ENCODE data around the gene DAB1.

Gene DAB1

DNA sequence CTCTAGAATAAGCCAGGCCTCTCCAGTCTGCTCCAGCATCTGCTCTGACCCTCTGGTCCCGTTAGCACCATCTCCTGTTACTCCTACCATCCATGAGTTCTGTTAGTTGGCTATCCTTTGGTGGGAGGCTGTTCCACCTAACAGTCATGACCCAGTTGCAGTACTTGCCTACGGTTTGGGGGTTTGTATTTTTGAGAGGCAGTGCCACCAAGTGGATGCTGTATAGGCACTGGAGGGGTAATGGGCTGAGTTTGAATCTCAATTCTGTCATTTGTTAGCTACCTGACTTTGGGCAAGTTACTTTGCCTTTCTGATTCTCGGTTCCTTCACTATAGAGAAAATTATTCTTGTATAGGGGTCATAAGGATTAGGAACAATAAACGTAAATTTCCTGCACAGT is 445.9 kb downstream of the DAB1 start:
- H3K27me3 ChIP-seq (ENCODE audit: control insufficient read depth, insufficient read depth, low read length) = no peaks in the 10 kb centered on the region
- no peak overlapping the region for H3K4me3 ChIP-seq (ENCODE audit: low read depth, low read length)
- no peak overlapping the region for H2AFZ ChIP-seq
- H3K4me2 ChIP-seq (ENCODE audit: low read length) = no peak overlapping the region
- H3K79me2 ChIP-seq = no peaks in the 10 kb centered on the region
- TF ChIP-seq, protein P1, sequence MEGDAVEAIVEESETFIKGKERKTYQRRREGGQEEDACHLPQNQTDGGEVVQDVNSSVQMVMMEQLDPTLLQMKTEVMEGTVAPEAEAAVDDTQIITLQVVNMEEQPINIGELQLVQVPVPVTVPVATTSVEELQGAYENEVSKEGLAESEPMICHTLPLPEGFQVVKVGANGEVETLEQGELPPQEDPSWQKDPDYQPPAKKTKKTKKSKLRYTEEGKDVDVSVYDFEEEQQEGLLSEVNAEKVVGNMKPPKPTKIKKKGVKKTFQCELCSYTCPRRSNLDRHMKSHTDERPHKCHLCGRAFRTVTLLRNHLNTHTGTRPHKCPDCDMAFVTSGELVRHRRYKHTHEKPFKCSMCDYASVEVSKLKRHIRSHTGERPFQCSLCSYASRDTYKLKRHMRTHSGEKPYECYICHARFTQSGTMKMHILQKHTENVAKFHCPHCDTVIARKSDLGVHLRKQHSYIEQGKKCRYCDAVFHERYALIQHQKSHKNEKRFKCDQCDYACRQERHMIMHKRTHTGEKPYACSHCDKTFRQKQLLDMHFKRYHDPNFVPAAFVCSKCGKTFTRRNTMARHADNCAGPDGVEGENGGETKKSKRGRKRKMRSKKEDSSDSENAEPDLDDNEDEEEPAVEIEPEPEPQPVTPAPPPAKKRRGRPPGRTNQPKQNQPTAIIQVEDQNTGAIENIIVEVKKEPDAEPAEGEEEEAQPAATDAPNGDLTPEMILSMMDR (IDR thresholded peaks at IDR 0.05) = no peak
- H3K27ac ChIP-seq = no peak overlapping the region
- no peaks in the 10 kb centered on the region for H3K36me3 ChIP-seq (ENCODE audit: control insufficient read depth, insufficient read depth, low read length)
- no peaks in the 10 kb centered on the region for H3K4me1 ChIP-seq
- H3K9me3 ChIP-seq (ENCODE audit: control insufficient read depth, low read length) = no peaks in the 10 kb centered on the region
- no peak overlapping the region for H3K9ac ChIP-seq

DNA sequence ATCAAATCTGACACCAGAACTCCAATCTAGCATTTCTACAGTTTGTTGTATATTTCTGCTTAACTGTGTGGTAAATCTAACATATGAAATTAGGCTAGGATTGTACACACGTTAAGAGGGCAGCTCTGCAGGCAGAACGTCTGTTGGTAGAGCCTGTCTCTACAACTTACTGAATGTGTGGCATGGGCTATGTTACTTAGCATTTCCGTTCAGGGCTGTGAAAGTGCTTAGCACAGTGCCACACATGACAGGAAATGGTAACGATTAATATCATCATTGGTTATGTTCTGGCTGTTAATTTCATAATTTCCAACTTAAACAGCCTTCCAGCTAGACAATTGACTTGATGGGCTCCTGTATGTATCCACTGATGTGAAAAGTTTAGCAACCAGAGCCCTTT is 448.4 kb downstream of the DAB1 start:
- no peak overlapping the region for H2AFZ ChIP-seq
- H3K9ac ChIP-seq = no peak overlapping the region
- no peak overlapping the region for H3K4me2 ChIP-seq (ENCODE audit: low read length)
- H3K27me3 ChIP-seq (ENCODE audit: control insufficient read depth, insufficient read depth, low read length) = no peaks in the 10 kb centered on the region
- no peaks in the 10 kb centered on the region for H3K9me3 ChIP-seq (ENCODE audit: control insufficient read depth, low read length)
- H3K4me3 ChIP-seq (ENCODE audit: low read depth, low read length) = no peak overlapping the region
- no peaks in the 10 kb centered on the region for H3K79me2 ChIP-seq
- no peaks in the 10 kb centered on the region for H3K36me3 ChIP-seq (ENCODE audit: control insufficient read depth, insufficient read depth, low read length)
- TF ChIP-seq, protein P1 (IDR thresholded peaks at IDR 0.05) = no peak
- H3K4me1 ChIP-seq = no peaks in the 10 kb centered on the region
- H3K27ac ChIP-seq = no peak overlapping the region

DNA sequence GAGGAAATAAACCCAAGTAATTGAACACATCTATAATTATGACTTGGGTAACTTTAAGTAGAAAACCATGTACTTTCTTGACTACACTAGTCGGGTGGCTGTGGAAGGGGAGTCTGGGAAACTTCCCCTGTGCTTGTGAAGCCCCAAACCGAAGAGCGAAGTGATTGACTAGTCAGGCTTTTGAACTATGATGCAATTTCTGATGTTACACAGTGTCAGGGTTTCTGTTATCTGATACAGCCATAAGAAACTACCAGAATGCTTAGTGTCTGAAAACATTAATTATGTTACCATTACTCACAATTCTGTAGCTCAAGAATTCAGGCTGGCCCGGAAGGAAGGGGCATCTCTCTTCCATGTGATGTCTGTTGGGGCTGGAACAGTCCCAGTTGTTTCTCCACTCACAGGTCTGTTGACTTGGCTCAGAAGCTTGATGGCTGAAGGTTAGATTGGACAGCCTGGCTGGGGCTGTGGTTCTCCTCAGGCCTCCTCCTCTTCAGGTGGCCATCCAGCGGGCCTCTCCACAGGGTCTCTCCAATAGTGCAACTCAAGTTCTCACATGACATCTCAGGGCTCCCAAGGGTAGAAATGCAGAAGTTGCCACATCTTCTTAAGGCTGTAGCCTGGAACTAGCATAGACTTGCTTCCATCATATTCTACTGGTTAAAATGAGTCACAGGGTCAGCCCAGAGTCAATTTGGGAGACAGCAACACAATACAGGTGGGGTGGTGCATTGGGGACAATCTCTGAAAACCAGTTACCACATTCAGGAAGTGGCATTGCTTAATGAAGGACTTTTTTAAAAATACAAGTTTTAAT is 449.7 kb downstream of the DAB1 start:
- Histone ChIP-seq H3K9ac (no peak overlapping the region), H3K27me3 (ENCODE audit: control insufficient read depth, insufficient read depth, low read length) (no peaks in the 10 kb centered on the region), H3K79me2 (no peaks in the 10 kb centered on the region), H3K9me3 (ENCODE audit: control insufficient read depth, low read length) (no peaks in the 10 kb centered on the region), H3K4me1 (no peaks in the 10 kb centered on the region), H3K27ac (no peak overlapping the region), H3K4me3 (ENCODE audit: low read depth, low read length) (no peak overlapping the region), H3K36me3 (ENCODE audit: control insufficient read depth, insufficient read depth, low read length) (no peaks in the 10 kb centered on the region), H2AFZ (no peak overlapping the region), H3K4me2 (ENCODE audit: low read length) (no peak overlapping the region)
- TF ChIP-seq, protein P1 (IDR thresholded peaks at IDR 0.05) = no peak

DNA sequence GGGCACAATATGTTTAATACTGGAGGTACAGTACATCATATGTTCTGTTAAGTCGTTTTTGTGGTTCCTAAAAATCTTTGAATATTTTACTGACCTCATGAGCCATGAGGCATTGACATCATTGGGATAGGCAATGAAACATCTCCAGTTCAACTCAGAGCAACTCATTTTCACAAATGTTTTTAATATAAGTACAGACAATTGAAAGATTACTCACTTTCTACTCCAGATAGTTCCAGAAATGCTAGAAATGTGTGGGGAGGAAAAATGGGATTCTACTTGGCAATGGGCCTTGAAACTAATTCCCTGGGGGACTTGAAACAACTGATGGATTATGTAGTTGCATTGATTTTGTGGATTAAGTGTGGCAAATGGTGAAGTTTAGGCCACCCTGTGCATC is 450.9 kb downstream of the DAB1 start:
- Histone ChIP-seq H3K4me1 (no peaks in the 10 kb centered on the region), H3K9me3 (ENCODE audit: control insufficient read depth, low read length) (no peaks in the 10 kb centered on the region), H2AFZ (no peak overlapping the region), H3K27ac (no peak overlapping the region), H3K79me2 (no peaks in the 10 kb centered on the region), H3K4me3 (ENCODE audit: low read depth, low read length) (no peak overlapping the region), H3K9ac (no peak overlapping the region), H3K4me2 (ENCODE audit: low read length) (no peak overlapping the region), H3K27me3 (ENCODE audit: control insufficient read depth, insufficient read depth, low read length) (no peaks in the 10 kb centered on the region), H3K36me3 (ENCODE audit: control insufficient read depth, insufficient read depth, low read length) (no peaks in the 10 kb centered on the region)
- TF ChIP-seq, protein P1 (IDR thresholded peaks at IDR 0.05) = no peak

DNA sequence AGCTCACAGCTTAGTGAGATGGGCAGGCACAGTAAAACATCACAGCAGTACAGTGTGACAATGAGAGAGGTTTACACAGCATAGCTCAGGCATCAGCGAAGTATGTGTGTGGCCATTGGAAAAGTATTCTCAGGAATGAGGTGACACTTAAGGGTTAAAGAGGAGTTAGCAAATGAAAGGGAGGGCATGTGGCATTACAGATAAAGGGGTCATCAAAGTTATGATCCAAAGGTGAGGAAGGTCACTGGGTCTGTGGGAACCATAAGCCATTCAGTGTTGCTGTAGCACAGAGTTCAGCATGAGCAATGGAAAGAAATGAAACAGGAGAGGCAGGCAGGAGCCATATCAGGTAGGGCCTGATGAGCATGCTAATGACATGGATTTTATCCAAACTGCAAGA is 453.6 kb downstream of the DAB1 start:
- no peak overlapping the region for H3K9ac ChIP-seq
- TF ChIP-seq, protein P1 (IDR thresholded peaks at IDR 0.05) = no peak
- H3K4me3 ChIP-seq (ENCODE audit: low read depth, low read length) = no peak overlapping the region
- no peaks in the 10 kb centered on the region for H3K4me1 ChIP-seq
- no peak overlapping the region for H3K4me2 ChIP-seq (ENCODE audit: low read length)
- H3K36me3 ChIP-seq (ENCODE audit: control insufficient read depth, insufficient read depth, low read length) = no peaks in the 10 kb centered on the region
- no peaks in the 10 kb centered on the region for H3K9me3 ChIP-seq (ENCODE audit: control insufficient read depth, low read length)
- no peaks in the 10 kb centered on the region for H3K27me3 ChIP-seq (ENCODE audit: control insufficient read depth, insufficient read depth, low read length)
- no peak overlapping the region for H2AFZ ChIP-seq
- H3K27ac ChIP-seq = no peak overlapping the region
- no peaks in the 10 kb centered on the region for H3K79me2 ChIP-seq
